ENCODE results near the gene C9orf57.
"Not testable (repeated sequence)": the region's sequence is repeated elsewhere in the genome, so short reads cannot be mapped to it uniquely, and the experiment has no call there.

Gene C9orf57

DNA sequence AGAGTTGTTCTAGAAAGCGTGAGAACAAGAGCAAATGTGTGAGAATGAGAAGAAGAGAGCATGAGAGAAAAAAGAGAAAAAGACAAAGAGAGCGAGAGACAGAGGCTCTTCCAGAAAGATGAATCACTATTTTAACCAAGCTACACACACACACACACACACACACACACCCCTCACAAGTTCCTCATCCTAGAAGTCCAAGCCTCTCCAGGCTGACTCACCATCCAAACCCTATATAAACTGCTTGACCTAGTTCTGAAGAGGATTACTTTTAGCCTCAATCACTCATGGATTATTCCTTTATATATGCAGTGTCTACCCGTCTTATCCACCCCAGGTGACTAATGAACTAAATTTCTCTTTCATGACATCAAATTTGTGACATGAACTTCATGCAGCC, 37.6 kb downstream of the C9orf57 start:
- no peak for DNase-seq

- DNase-seq: no peak
Observed at GRCh38 chr9:72013292-72013760, 47.1 kb downstream of the C9orf57 start.

DNA sequence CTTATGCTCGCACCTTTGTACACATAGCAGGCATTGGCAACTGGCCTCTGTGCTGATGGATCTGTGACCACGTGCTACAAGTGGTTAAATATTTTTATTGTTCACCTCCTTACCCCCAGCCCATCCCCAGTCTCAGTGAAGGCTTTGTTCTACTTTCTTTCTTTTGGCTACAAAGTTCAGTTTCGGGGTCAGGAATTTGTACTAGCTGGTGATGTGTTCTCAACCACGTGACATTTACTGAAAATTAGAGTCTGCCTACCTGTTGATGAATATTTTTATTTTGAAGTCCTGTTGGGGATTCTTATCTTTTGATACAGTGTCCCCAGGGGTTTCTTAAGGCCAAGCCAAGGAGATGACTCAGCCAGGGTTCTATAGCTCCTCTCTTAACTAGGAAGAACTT, 47.8 kb downstream of the C9orf57 start:
- DNase-seq: no peak

- not testable (repeated sequence) for DNase-seq
Observed at GRCh38 chr9:72007726-72008125, 52.7 kb downstream of the C9orf57 start.

GRCh38 chr9:72006501-72006900, 53.9 kb downstream of the C9orf57 start:
- no peak for DNase-seq

GRCh38 chr9:72005451-72005850, 55.0 kb downstream of the C9orf57 start:
- no peak for DNase-seq

Data from stimulated activated naive CD4-positive, alpha-beta T cell treated with Interleukin-2 at 50 U/mL for 16 hours (primary cell).